Endothelial cell of umbilical vein (primary cell): ENCODE measurements around the gene PARD3B. TPM values are rescaled to one million over a fixed set of nuclear protein-coding genes. Genes with fewer than 3 reads are reported as not detected.

Source experiments
- BruUV-seq: library from RNA; stranded (reverse); fragments of 400-500 nt; replicated peaks from 2 replicates; lab custom pipeline; 2021; lab: Mats Ljungman, UMichigan
- CTCF ChIA-PET: fragments of 300-600, 350-600 bp; sonication (Branson Sonifier 250); formaldehyde crosslinking; loops from one replicate; lab custom pipeline; 2021; ENCODE audit warnings: antibody characterized with exemption, inconsistent platforms; lab: Charles Lee
- POLR2A ChIA-PET: fragments of 300-600, 350-600 bp; sonication (Branson Sonifier 250); formaldehyde crosslinking; loops from one replicate; lab custom pipeline; 2021; ENCODE audit warnings: antibody characterized with exemption, inconsistent platforms; lab: Charles Lee
- DNase-seq: peaks from one replicate; pipeline ENCODE4 v3.0.0-alpha.2; 2011; ENCODE audit warnings: low read depth, low spot score
- FAIRE-seq: peaks from 2 replicates; lab custom pipeline; 2011; peaks lifted over from hg19 to GRCh38; lab: Jason Lieb, UNC
- H2AFZ ChIP-seq: 2 replicates; pipeline ENCODE4 v1.6.0; 2012; ENCODE audit warnings: low read depth, low read length, control low read depth, inconsistent platforms
- H3K27ac ChIP-seq: 2 replicates; pipeline ENCODE4 v1.5.1; 2011; ENCODE audit warnings: low read depth, mild to moderate bottlenecking, control low read depth, low read length, moderate library complexity; ENCODE audit not compliant: insufficient read depth
- H3K27me3 ChIP-seq, 2 experiments: 2 replicates each; pipeline versions ENCODE4 v1.6.0 to v1.6.1; 2011; ENCODE audit warnings: low read length in 2 of 2, mixed read lengths in 1 of 2; ENCODE audit not compliant: control insufficient read depth in 2 of 2, insufficient read depth in 2 of 2
- H3K36me3 ChIP-seq, 2 experiments: 2 replicates in 1 of 2; 3 replicates in 1 of 2; pipeline ENCODE4 v1.5.1; 2011; ENCODE audit warnings: low read length in 2 of 2, mild to moderate bottlenecking in 1 of 2, moderate library complexity in 1 of 2; ENCODE audit not compliant: control insufficient read depth in 2 of 2, insufficient read depth in 2 of 2; ENCODE audit errors: extremely low read depth in 1 of 2
- H3K4me1 ChIP-seq: 3 replicates; pipeline ENCODE4 v1.5.1; 2011; ENCODE audit warnings: mild to moderate bottlenecking, low read length; ENCODE audit not compliant: control insufficient read depth, insufficient read depth; ENCODE audit errors: extremely low read depth
- H3K4me2 ChIP-seq: 2 replicates; pipeline ENCODE4 v1.6.1; 2011; ENCODE audit warnings: low read length, control low read depth, mixed read lengths; ENCODE audit not compliant: insufficient read depth
- H3K4me3 ChIP-seq, 3 experiments: fragments of 200-600 bp in 1 of 3; sonication (generic), shearing (Covaris generic) in 1 of 3; replicated peaks in 1 of 3; 2 replicates each; pipeline ENCODE4 v1.5.1; 2011 to 2016; ENCODE audit warnings: control low read depth in 3 of 3, low read length in 3 of 3, mild to moderate bottlenecking in 2 of 3, inconsistent platforms in 1 of 3, low read depth in 1 of 3, moderate library complexity in 1 of 3; ENCODE audit not compliant: insufficient read depth in 1 of 3
- H3K79me2 ChIP-seq: 2 replicates; pipeline ENCODE4 v1.6.0; 2012; ENCODE audit warnings: low read length, inconsistent platforms; ENCODE audit not compliant: control insufficient read depth, insufficient read depth
- H3K9ac ChIP-seq: replicated peaks from 2 replicates; pipeline ENCODE3; 2011; ENCODE audit warnings: low read length, control low read depth; ENCODE audit not compliant: insufficient read depth; ENCODE audit errors: extremely low read depth
- H3K9me1 ChIP-seq: replicated peaks from 3 replicates; pipeline ENCODE4 v1.6.0; 2011; ENCODE audit warnings: mild to moderate bottlenecking, low read length; ENCODE audit not compliant: control insufficient read depth, insufficient read depth; ENCODE audit errors: extremely low read depth
- H3K9me3 ChIP-seq: replicated peaks from 2 replicates; pipeline ENCODE4 v1.5.1; 2012; ENCODE audit warnings: low read length, inconsistent platforms; ENCODE audit not compliant: control insufficient read depth, insufficient read depth
- H4K20me1 ChIP-seq: replicated peaks from 2 replicates; pipeline ENCODE3; 2011; ENCODE audit warnings: mild to moderate bottlenecking, low read length; ENCODE audit not compliant: control insufficient read depth, insufficient read depth; ENCODE audit errors: extremely low read depth
- EZH2 ChIP-seq: IDR thresholded peaks from 2 replicates; pipeline ENCODE4 v1.6.1; 2012; ENCODE audit warnings: borderline replicate concordance, low read depth, mild to moderate bottlenecking, moderate library complexity, low read length, inconsistent platforms; ENCODE audit not compliant: severe bottlenecking
- FOS ChIP-seq: IDR thresholded peaks from 2 replicates; pipeline ENCODE4 v1.6.1; 2011; ENCODE audit warnings: mild to moderate bottlenecking, low read length, moderate library complexity, borderline replicate concordance; ENCODE audit not compliant: insufficient read depth
- GATA2 ChIP-seq: IDR thresholded peaks from 2 replicates; pipeline ENCODE4 v1.7.0; 2011; ENCODE audit warnings: low read depth, mild to moderate bottlenecking, moderate library complexity, mixed read lengths, low read length; ENCODE audit not compliant: insufficient read length, insufficient read depth
- JUN ChIP-seq: IDR thresholded peaks from 2 replicates; pipeline ENCODE4 v1.6.1; 2011; ENCODE audit warnings: borderline replicate concordance, low read depth; ENCODE audit not compliant: insufficient read length, insufficient read depth
- MYC ChIP-seq: IDR thresholded peaks from one replicate; pipeline ENCODE4 v1.6.1; 2011; ENCODE audit warnings: mild to moderate bottlenecking, low read depth, low read length
- POLR2A ChIP-seq: IDR thresholded peaks from 2 replicates; pipeline ENCODE4 v1.6.1; 2012; ENCODE audit warnings: low read depth, mild to moderate bottlenecking, control low read depth, low read length
- POLR2AphosphoS5 ChIP-seq: IDR thresholded peaks from 2 replicates; pipeline ENCODE4 v1.6.1; 2012; ENCODE audit warnings: low read depth, mild to moderate bottlenecking, control low read depth, low read length, moderate library complexity; ENCODE audit not compliant: insufficient read depth
- dilution Hi-C: fragments of 300-500 bp; cut with MboI; formaldehyde crosslinking; loops from one replicate; pipeline ENCODE4 v1.15.0; 2019; ENCODE audit warnings: low sequenced_read_pairs; ENCODE audit not compliant: extremely low pct_ligation_motif_present
- intact Hi-C: fragments of 100-400 bp; cut with micrococcal nuclease; formaldehyde crosslinking; loops from one replicate; pipeline ENCODE4 v1.10.0; 2022
- polyA plus RNA-seq, 4 experiments: library from polyadenylated mRNA; depleted of rRNA in 3 of 4; stranded (reverse) in 3 of 4; unstranded in 1 of 4; fragments of >200 nt; gene quantifications; 2 replicates each; pipeline versions ENCODE4 v1.2.1 to v1.2.3, GENCODE V29; 2011 to 2012; ENCODE audit warnings: missing spikeins in 1 of 4
- total RNA-seq: library from RNA; stranded (reverse); gene quantifications from 2 replicates; pipeline ENCODE4 v1.2.3, GENCODE V29; 2021
- TF ChIP-seq, protein P1 (sequence below), 2 donors: IDR thresholded peaks; 1 replicate in 1 of 2; 2 replicates in 1 of 2; pipeline ENCODE4 v1.5.1; 2011; ENCODE audit warnings: low read length in 2 of 2, mild to moderate bottlenecking in 2 of 2, moderate library complexity in 2 of 2, control low read depth in 1 of 2, inconsistent platforms in 1 of 2, low read depth in 1 of 2; ENCODE audit not compliant: insufficient read depth in 1 of 2; ENCODE audit errors: extremely low read depth in 1 of 2
- TF ChIP-seq, protein P2 (sequence below): IDR thresholded peaks from 2 replicates; pipeline ENCODE4 v1.6.1; 2011; ENCODE audit not compliant: insufficient read depth, insufficient read length

Gene PARD3B
- total and polyA plus RNA-seq, 2 donors (not counting 3 experiments of a cell fraction or from before 2014, with no cell fraction given) = 2.2 to 30.9 TPM

GRCh38 chr2:205324355-205324754 is 779.1 kb downstream of the PARD3B start:
- H3K4me3 ChIP-seq = no peak overlapping the region
- H3K27ac ChIP-seq = no peak overlapping the region
- DNase-seq (no peak), FAIRE-seq (no peak)
- H3K79me2 ChIP-seq = no peaks in the 10 kb centered on the region
- POLR2A ChIA-PET = no interaction called here
- dilution Hi-C loops = no loop called here
- intact Hi-C loops = loop anchor here (2.0 to 10.0 kb wide), 2 partner anchors 240 to 352 kb away; no protein-coding TSS in a partner anchor
- H3K9me1 ChIP-seq = no peaks in the 10 kb centered on the region
- TF ChIP-seq, protein P1, sequence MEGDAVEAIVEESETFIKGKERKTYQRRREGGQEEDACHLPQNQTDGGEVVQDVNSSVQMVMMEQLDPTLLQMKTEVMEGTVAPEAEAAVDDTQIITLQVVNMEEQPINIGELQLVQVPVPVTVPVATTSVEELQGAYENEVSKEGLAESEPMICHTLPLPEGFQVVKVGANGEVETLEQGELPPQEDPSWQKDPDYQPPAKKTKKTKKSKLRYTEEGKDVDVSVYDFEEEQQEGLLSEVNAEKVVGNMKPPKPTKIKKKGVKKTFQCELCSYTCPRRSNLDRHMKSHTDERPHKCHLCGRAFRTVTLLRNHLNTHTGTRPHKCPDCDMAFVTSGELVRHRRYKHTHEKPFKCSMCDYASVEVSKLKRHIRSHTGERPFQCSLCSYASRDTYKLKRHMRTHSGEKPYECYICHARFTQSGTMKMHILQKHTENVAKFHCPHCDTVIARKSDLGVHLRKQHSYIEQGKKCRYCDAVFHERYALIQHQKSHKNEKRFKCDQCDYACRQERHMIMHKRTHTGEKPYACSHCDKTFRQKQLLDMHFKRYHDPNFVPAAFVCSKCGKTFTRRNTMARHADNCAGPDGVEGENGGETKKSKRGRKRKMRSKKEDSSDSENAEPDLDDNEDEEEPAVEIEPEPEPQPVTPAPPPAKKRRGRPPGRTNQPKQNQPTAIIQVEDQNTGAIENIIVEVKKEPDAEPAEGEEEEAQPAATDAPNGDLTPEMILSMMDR (IDR thresholded peaks at IDR 0.05; ENCODE audit: extremely low read depth in 1 of 2, insufficient read depth in 1 of 2, low read depth in 1 of 2, low read length in 2 of 2) = no peak
- no peak for TF ChIP-seq EZH2
- TF ChIP-seq, protein P2, sequence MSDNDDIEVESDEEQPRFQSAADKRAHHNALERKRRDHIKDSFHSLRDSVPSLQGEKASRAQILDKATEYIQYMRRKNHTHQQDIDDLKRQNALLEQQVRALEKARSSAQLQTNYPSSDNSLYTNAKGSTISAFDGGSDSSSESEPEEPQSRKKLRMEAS = no peak
- TF ChIP-seq POLR2A = no peak
- no peak for TF ChIP-seq GATA2
- TF ChIP-seq JUN = no peak
- no peak for TF ChIP-seq POLR2AphosphoS5
- no peak for TF ChIP-seq MYC
- no peak for TF ChIP-seq FOS
- no peaks in the 10 kb centered on the region for H3K27me3 ChIP-seq
- H3K9me3 ChIP-seq = no peaks in the 10 kb centered on the region
- no peak overlapping the region for H2AFZ ChIP-seq
- H3K4me1 ChIP-seq = no peaks in the 10 kb centered on the region
- no peaks in the 10 kb centered on the region for H3K36me3 ChIP-seq
- H3K4me2 ChIP-seq = no peak overlapping the region
- CTCF ChIA-PET = interaction anchor here (0.6 to 3.9 kb wide), 3 partner anchors 15 to 358 kb away, joined by 3 to 33 read pairs (median 4); partner anchors contain the start of gene NRP2
- no peaks in the 10 kb centered on the region for H4K20me1 ChIP-seq
- H3K9ac ChIP-seq = no peak overlapping the region
- BruUV-seq = no TSS peak
